ENCODE measurements around the gene RENBP. TPM values are rescaled to one million over a fixed set of nuclear protein-coding genes. Genes with fewer than 3 reads are reported as not detected.

Gene RENBP
- polyA plus RNA-seq, 3 donors: 2.7 to 125 (median 3.8) TPM

- H2AFZ ChIP-seq (ENCODE audit: insufficient read depth, low read depth, low read length, poor library complexity, severe bottlenecking): no peak overlapping the region
- Mint-ChIP-seq H3K4me1 (peaks cover 26% of the 10 kb centered on the region), H3K27ac (peak overlapping the region in 2 of 7 donors; percentile 12 to 21), H3K4me3 (no peak overlapping the region), H3K36me3 (peaks cover 45 to 81% of the 10 kb centered on the region in 2 donors), H3K27me3 (ENCODE audit: low read depth in 3 of 3) (peaks cover 0 to 43% (median 0%) of the 10 kb centered on the region in 3 donors), H3K9me3 (peaks cover 0 to 18% (median 0%) of the 10 kb centered on the region in 7 donors)
- H3K79me2 ChIP-seq (ENCODE audit: insufficient read depth, low read length): peaks cover 74% of the 10 kb centered on the region
- no peak overlapping the region for H3K4me3 ChIP-seq (replicated peaks in 1 of 3; ENCODE audit: low read depth in 2 of 3, low read length in 3 of 3)
- no peaks in the 10 kb centered on the region for H3K27me3 ChIP-seq (ENCODE audit: control insufficient read depth in 2 of 2, insufficient read depth in 2 of 2, low read length in 2 of 2)
- H3K4me1 ChIP-seq (ENCODE audit: control insufficient read depth in 1 of 2, insufficient read depth in 2 of 2, low read length in 2 of 2): peaks cover 25 to 26% of the 10 kb centered on the region in 2 donors
- H3K9ac ChIP-seq (ENCODE audit: insufficient read depth, low read length, poor library complexity, severe bottlenecking): no peak overlapping the region
- H3K9me3 ChIP-seq (replicated peaks in 1 of 2; ENCODE audit: control insufficient read depth in 1 of 2, insufficient read depth in 1 of 2, low read length in 2 of 2): no peaks in the 10 kb centered on the region
- intact Hi-C loops (cut with micrococcal nuclease): no loop called here
- no peak overlapping the region for H3K4me2 ChIP-seq (replicated peaks; ENCODE audit: extremely low read depth, low read length, poor library complexity, severe bottlenecking)
- no peak for DNase-seq
- peaks cover 100% of the 10 kb centered on the region for H4K20me1 ChIP-seq (ENCODE audit: insufficient read depth, low read length)
- H3K36me3 ChIP-seq (replicated peaks in 1 of 2; ENCODE audit: control insufficient read depth in 1 of 2, insufficient read depth in 2 of 2, low read length in 2 of 2): peaks cover 61 to 70% of the 10 kb centered on the region in 2 donors
- WGBS (ENCODE audit: insufficient coverage): 96% methylated on average over 9 of the region's 12 CpGs
- H3K27ac ChIP-seq (ENCODE audit: low read depth in 1 of 2, low read length in 2 of 2): no peak overlapping the region
- TF ChIP-seq, protein P1, sequence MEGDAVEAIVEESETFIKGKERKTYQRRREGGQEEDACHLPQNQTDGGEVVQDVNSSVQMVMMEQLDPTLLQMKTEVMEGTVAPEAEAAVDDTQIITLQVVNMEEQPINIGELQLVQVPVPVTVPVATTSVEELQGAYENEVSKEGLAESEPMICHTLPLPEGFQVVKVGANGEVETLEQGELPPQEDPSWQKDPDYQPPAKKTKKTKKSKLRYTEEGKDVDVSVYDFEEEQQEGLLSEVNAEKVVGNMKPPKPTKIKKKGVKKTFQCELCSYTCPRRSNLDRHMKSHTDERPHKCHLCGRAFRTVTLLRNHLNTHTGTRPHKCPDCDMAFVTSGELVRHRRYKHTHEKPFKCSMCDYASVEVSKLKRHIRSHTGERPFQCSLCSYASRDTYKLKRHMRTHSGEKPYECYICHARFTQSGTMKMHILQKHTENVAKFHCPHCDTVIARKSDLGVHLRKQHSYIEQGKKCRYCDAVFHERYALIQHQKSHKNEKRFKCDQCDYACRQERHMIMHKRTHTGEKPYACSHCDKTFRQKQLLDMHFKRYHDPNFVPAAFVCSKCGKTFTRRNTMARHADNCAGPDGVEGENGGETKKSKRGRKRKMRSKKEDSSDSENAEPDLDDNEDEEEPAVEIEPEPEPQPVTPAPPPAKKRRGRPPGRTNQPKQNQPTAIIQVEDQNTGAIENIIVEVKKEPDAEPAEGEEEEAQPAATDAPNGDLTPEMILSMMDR (IDR thresholded peaks at IDR 0.05): no peak
Observed at GRCh38 chrX:153963546-153963945, 19.1 kb upstream of the RENBP start.

- Histone ChIP-seq H2AFZ (ENCODE audit: insufficient read depth, low read depth, low read length, poor library complexity, severe bottlenecking) (no peak overlapping the region), H3K36me3 (replicated peaks in 1 of 2; ENCODE audit: control insufficient read depth in 1 of 2, insufficient read depth in 2 of 2, low read length in 2 of 2) (peaks cover 83 to 92% of the 10 kb centered on the region in 2 donors), H3K9ac (ENCODE audit: insufficient read depth, low read length, poor library complexity, severe bottlenecking) (no peak overlapping the region), H3K79me2 (ENCODE audit: insufficient read depth, low read length) (peaks cover 51% of the 10 kb centered on the region), H3K4me2 (replicated peaks; ENCODE audit: extremely low read depth, low read length, poor library complexity, severe bottlenecking) (no peak overlapping the region), H3K9me3 (replicated peaks in 1 of 2; ENCODE audit: control insufficient read depth in 1 of 2, insufficient read depth in 1 of 2, low read length in 2 of 2) (no peaks in the 10 kb centered on the region), H3K27ac (ENCODE audit: low read depth in 1 of 2, low read length in 2 of 2) (no peak overlapping the region), H4K20me1 (ENCODE audit: insufficient read depth, low read length) (peaks cover 98% of the 10 kb centered on the region), H3K27me3 (ENCODE audit: control insufficient read depth in 2 of 2, insufficient read depth in 2 of 2, low read length in 2 of 2) (no peaks in the 10 kb centered on the region), H3K4me3 (replicated peaks in 1 of 3; ENCODE audit: low read depth in 2 of 3, low read length in 3 of 3) (no peak overlapping the region), H3K4me1 (ENCODE audit: control insufficient read depth in 1 of 2, insufficient read depth in 2 of 2, low read length in 2 of 2) (peaks cover 3% of the 10 kb centered on the region in 2 donors)
- peaks cover 0 to 26% (median 0%) of the 10 kb centered on the region in 3 donors for H3K27me3 Mint-ChIP-seq (ENCODE audit: low read depth in 3 of 3)
- no peak overlapping the region for H3K4me3 Mint-ChIP-seq
- peaks cover 0 to 15% (median 0%) of the 10 kb centered on the region in 7 donors for H3K9me3 Mint-ChIP-seq
- peaks cover 5% of the 10 kb centered on the region for H3K4me1 Mint-ChIP-seq
- TF ChIP-seq, protein P1 (IDR thresholded peaks at IDR 0.05): no peak
- intact Hi-C loops (cut with micrococcal nuclease): no loop called here
- peaks cover 57 to 89% of the 10 kb centered on the region in 2 donors for H3K36me3 Mint-ChIP-seq
- no peak for DNase-seq
- 100% methylated on average over 1 of the region's 11 CpGs for WGBS (ENCODE audit: insufficient coverage)
- H3K27ac Mint-ChIP-seq: peak overlapping the region in 1 of 7 donors; percentile 30
Observed at GRCh38 chrX:153961292-153961691, 16.8 kb upstream of the RENBP start.

All from CD14-positive monocyte (primary cell).